GM23248 (cell line): ENCODE data around the gene PAPPA2. TPM values are rescaled to one million over a fixed set of nuclear protein-coding genes. Genes with fewer than 3 reads are reported as not detected.

ENCODE experiments used
- DNase-seq: peaks from one replicate; pipeline ENCODE4 v3.0.0-alpha.2; 2015
- H2AFZ ChIP-seq: fragments of 200-600 bp; sonication (generic); 2 replicates; pipeline ENCODE4 v1.6.1; 2016; ENCODE audit warnings: antibody characterized with exemption
- H3F3A ChIP-seq: fragments of 200-600 bp; sonication (generic); 2 replicates; pipeline ENCODE4 v1.6.1; 2016; ENCODE audit warnings: mild to moderate bottlenecking, antibody characterized with exemption, mixed run types; ENCODE audit not compliant: insufficient read depth
- H3K27ac ChIP-seq: fragments of 200-600 bp; sonication (generic); 2 replicates; pipeline ENCODE4 v1.5.1; 2016; ENCODE audit warnings: mild to moderate bottlenecking
- H3K27me3 ChIP-seq: fragments of 200-600 bp; sonication (generic); replicated peaks from 2 replicates; pipeline ENCODE4 v1.6.1; 2016; ENCODE audit warnings: mild to moderate bottlenecking; ENCODE audit not compliant: insufficient read depth
- H3K36me3 ChIP-seq: fragments of 200-600 bp; sonication (generic); 2 replicates; pipeline ENCODE4 v1.6.1; 2016; ENCODE audit warnings: low read depth, mild to moderate bottlenecking
- H3K4me1 ChIP-seq: fragments of 200-600 bp; sonication (generic); 2 replicates; pipeline ENCODE4 v1.6.1; 2016; ENCODE audit warnings: mild to moderate bottlenecking; ENCODE audit not compliant: insufficient read depth
- H3K4me2 ChIP-seq: fragments of 200-600 bp; sonication (generic); one replicate; pipeline ENCODE4 v1.6.1; 2016; ENCODE audit warnings: mild to moderate bottlenecking; ENCODE audit not compliant: unreplicated experiment
- H3K4me3 ChIP-seq: fragments of 200-600 bp; sonication (generic); 2 replicates; pipeline ENCODE4 v1.5.1; 2016; ENCODE audit warnings: mild to moderate bottlenecking
- H3K79me2 ChIP-seq: fragments of 200-600 bp; sonication (generic); 2 replicates; pipeline ENCODE4 v1.6.1; 2016; ENCODE audit warnings: mild to moderate bottlenecking; ENCODE audit not compliant: insufficient read depth
- H3K9ac ChIP-seq: fragments of 200-600 bp; sonication (generic); 2 replicates; pipeline ENCODE4 v1.6.1; 2016; ENCODE audit warnings: mild to moderate bottlenecking
- H3K9me2 ChIP-seq: fragments of 200-600 bp; sonication (generic); 2 replicates; pipeline ENCODE4 v1.6.1; 2016; ENCODE audit warnings: mixed run types, mild to moderate bottlenecking, moderate library complexity; ENCODE audit not compliant: insufficient read depth
- H3K9me3 ChIP-seq: fragments of 200-600 bp; sonication (generic); one replicate; pipeline ENCODE4 v1.6.1; 2017; ENCODE audit warnings: low read depth
- H4K20me1 ChIP-seq: fragments of 200-600 bp; sonication (generic); 2 replicates; pipeline ENCODE4 v1.6.0; 2016; ENCODE audit not compliant: insufficient read depth
- EZH2 ChIP-seq: fragments of 200-600 bp; sonication (generic); IDR thresholded peaks from 2 replicates; pipeline ENCODE4 v1.6.1; 2018; ENCODE audit warnings: antibody characterized with exemption, mild to moderate bottlenecking; ENCODE audit not compliant: insufficient read depth, poor library complexity, severe bottlenecking
- EZH2phosphoT487 ChIP-seq: fragments of 200-600 bp; sonication (generic); IDR thresholded peaks from 2 replicates; pipeline ENCODE4 v1.6.1; 2018; ENCODE audit warnings: antibody characterized with exemption, moderate library complexity, mild to moderate bottlenecking, low read depth; ENCODE audit not compliant: insufficient read depth
- WGBS, 2 experiments: methylation state at CpG; one replicate each; pipeline ENCODE4 v1.1.6; 2015 to 2017; ENCODE audit warnings: low lambda C conversion rate in 2 of 2, low coverage in 1 of 2; ENCODE audit errors: missing lambda C conversion rate in 2 of 2; 5-methylcytosine and 5-hydroxymethylcytosine counted together
- in situ Hi-C: fragments of 300-500 bp; cut with MboI; formaldehyde crosslinking; loops from 2 replicates; pipeline ENCODE4 v1.15.0; 2020
- polyA plus RNA-seq: library from polyadenylated mRNA; unstranded; fragments of >200 nt; fragmentation: Nextera tagmentation; extraction: Ambion mirVana; gene quantifications from 2 replicates; pipeline ENCODE4 v1.2.1, GENCODE V29; 2016
- total RNA-seq: library from RNA; depleted of rRNA; stranded (reverse); fragments of >200 nt; shearing (Covaris generic); gene quantifications from 2 replicates; pipeline ENCODE4 v1.2.3, GENCODE V29; 2014

The PAPPA2 gene
- total and polyA plus RNA-seq, 2 experiments from 2014 or later: 3.9 to 8.1 TPM

DNA sequence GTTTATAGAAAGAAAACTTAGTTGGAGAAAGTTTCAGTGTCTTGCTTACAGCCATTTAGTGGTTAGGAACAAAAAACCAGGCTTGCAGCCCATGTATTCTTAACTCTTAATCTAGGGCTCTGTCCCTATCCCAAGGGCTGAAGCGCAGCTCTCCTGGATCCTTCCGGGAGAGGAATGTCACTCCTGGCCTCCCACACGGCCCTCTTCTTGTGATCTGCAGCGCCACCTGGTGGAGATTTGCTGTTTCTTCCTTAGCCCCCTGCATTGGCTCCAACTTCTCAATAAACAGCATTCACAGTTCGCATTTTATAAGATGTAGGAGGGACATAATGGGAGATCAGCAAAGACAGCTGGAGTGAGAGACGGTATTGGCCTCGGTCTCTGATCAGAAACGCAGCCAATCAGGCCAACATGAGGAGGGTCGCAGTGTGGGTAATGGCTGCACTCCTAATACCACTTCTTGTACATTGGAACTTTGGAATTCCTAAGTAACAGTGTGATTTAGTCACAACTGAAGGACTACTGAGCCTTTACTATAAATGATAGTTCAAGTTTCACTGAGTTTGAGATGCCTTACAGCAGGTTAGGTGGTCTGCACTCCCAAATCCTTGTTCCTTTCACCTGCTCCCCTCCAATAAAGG, 418.1 kb downstream of the PAPPA2 start:
- H3K4me3 ChIP-seq: no peak overlapping the region
- no peaks in the 10 kb centered on the region for H3K27me3 ChIP-seq
- H3K9me3 ChIP-seq: no peaks in the 10 kb centered on the region
- H3K36me3 ChIP-seq: no peaks in the 10 kb centered on the region
- 0 out of 2 replicates have a peak, but pooled peaks cover 4% of the 10 kb centered on the region for H3K4me1 ChIP-seq
- H3K9ac ChIP-seq: no peak overlapping the region
- DNase-seq: peak; percentile 87
- H3K4me2 ChIP-seq: no peak overlapping the region
- no peaks in the 10 kb centered on the region for H3K79me2 ChIP-seq
- H2AFZ ChIP-seq: 0 out of 2 replicates have a peak overlapping the region, but pooled peaks have one; percentile 6
- TF ChIP-seq EZH2 (no peak), EZH2phosphoT487 (no peak)
- H3K9me2 ChIP-seq: no peaks in the 10 kb centered on the region
- in situ Hi-C loops: loop anchor here (25.0 kb wide), 1 partner anchor 1406 kb away; no protein-coding TSS in a partner anchor
- H4K20me1 ChIP-seq: no peaks in the 10 kb centered on the region
- H3K27ac ChIP-seq: no peak overlapping the region
- 13 to 18% methylated on average over 9 of the region's 9 CpGs for WGBS, 2 experiments
- H3F3A ChIP-seq: no peaks in the 10 kb centered on the region

DNA sequence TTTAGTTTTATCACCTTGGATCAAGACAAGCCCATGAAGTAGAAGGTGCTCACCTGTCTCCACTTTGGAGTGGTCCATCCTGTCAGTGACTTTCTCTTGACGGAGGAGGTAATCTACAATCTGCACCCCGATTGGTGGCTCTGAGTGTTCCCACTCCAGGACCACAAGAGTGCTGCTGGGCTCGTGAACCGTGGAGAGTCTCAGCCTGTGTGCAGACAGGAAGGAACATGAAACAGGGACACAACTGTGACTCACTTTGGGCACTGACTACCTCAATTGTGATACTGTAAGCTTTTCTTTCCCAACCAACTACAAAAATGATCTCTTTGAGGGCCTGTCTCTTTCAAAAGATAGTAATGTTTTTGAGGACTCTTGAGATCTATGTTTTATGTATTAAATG, 421.3 kb downstream of the PAPPA2 start:
- Histone ChIP-seq H2AFZ (no peak overlapping the region), H3K27ac (no peak overlapping the region), H3K4me3 (no peak overlapping the region), H3K36me3 (no peaks in the 10 kb centered on the region), H3K9me2 (no peaks in the 10 kb centered on the region), H4K20me1 (no peaks in the 10 kb centered on the region), H3K4me2 (no peak overlapping the region), H3K4me1 (0 out of 2 replicates have a peak, but pooled peaks cover 4% of the 10 kb centered on the region), H3K27me3 (no peaks in the 10 kb centered on the region), H3F3A (no peaks in the 10 kb centered on the region), H3K79me2 (no peaks in the 10 kb centered on the region), H3K9ac (no peak overlapping the region), H3K9me3 (no peaks in the 10 kb centered on the region)
- in situ Hi-C loops: loop anchor here (25.0 kb wide), 1 partner anchor 1403 kb away; no protein-coding TSS in a partner anchor
- no peak for TF ChIP-seq EZH2phosphoT487
- no peak for TF ChIP-seq EZH2
- 58 to 64% methylated on average over 4 of the region's 4 CpGs for WGBS, 2 experiments
- no peak for DNase-seq

DNA sequence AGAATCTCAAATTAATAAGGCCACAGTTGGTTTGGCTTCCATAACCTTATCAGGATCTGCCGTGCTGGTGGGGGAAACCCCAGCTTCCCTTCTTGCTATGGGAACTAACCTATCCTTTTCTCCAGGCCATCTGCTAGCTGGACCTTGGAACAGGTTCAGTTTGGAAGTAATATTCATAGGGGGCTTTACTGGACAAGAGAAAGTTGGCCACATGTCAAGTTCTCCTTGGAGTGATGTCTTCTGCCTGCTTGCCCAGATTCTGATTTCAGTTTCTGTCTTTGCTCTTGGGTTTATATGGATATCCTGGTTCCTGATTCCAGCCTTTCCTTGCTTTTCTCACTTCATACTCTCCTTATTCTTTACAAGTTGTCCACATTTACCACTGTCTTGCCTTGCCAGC, 421.9 kb downstream of the PAPPA2 start:
- TF ChIP-seq EZH2phosphoT487 (no peak), EZH2 (no peak)
- DNase-seq: no peak
- Histone ChIP-seq H3K36me3 (no peaks in the 10 kb centered on the region), H3K27ac (no peak overlapping the region), H3K9ac (no peak overlapping the region), H3K4me3 (no peak overlapping the region), H3F3A (no peaks in the 10 kb centered on the region), H3K27me3 (no peaks in the 10 kb centered on the region), H3K9me2 (no peaks in the 10 kb centered on the region), H3K9me3 (no peaks in the 10 kb centered on the region), H3K79me2 (no peaks in the 10 kb centered on the region), H2AFZ (no peak overlapping the region), H3K4me1 (0 out of 2 replicates have a peak, but pooled peaks cover 4% of the 10 kb centered on the region), H4K20me1 (no peaks in the 10 kb centered on the region), H3K4me2 (no peak overlapping the region)
- in situ Hi-C loops: loop anchor here (25.0 kb wide), 1 partner anchor 1402 kb away; no protein-coding TSS in a partner anchor
- 79 to 97% methylated on average over 1 of the region's 1 CpG for WGBS, 2 experiments

DNA sequence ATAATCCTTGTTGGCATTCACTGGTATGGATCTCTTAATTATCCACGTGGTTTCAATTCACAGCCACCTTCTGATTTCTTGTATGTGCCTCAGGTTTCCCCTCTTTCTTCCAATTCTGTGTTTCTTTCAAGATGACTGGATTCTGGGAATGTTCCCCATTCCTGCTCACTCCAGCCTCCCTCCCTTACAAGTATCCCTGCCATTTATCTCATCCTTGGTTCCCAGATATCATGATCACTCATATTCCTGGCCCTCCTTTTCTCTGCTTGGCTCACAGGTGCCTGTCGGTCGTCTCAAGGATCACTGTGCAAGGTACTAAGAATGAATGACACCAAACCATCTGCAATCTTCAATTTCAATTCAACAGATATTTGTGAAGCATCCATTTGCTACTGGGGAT, 422.4 kb downstream of the PAPPA2 start:
- Histone ChIP-seq H3K9me3 (no peaks in the 10 kb centered on the region), H3K27ac (no peak overlapping the region), H3K4me3 (no peak overlapping the region), H2AFZ (no peak overlapping the region), H3K4me1 (0 out of 2 replicates have a peak, but pooled peaks cover 4% of the 10 kb centered on the region), H3K36me3 (no peaks in the 10 kb centered on the region), H3K79me2 (no peaks in the 10 kb centered on the region), H3K4me2 (no peak overlapping the region), H4K20me1 (no peaks in the 10 kb centered on the region), H3K27me3 (no peaks in the 10 kb centered on the region), H3K9me2 (no peaks in the 10 kb centered on the region), H3F3A (no peaks in the 10 kb centered on the region), H3K9ac (no peak overlapping the region)
- TF ChIP-seq EZH2 (no peak), EZH2phosphoT487 (no peak)
- no peak for DNase-seq
- in situ Hi-C loops: loop anchor here (25.0 kb wide), 1 partner anchor 1402 kb away; no protein-coding TSS in a partner anchor
- WGBS, 2 experiments: 22 to 25% methylated on average over 3 of the region's 3 CpGs
